CD4-positive, alpha-beta T cell (primary cell): Measurements from ENCODE around the gene TIGD1. TPM values are rescaled to one million over a fixed set of nuclear protein-coding genes. Genes with fewer than 3 reads are reported as not detected.

Experiments
- ATAC-seq: fragments of 200-7000 bp; cut with Tn5 transposase; one replicate; pipeline ENCODE4 v1.10.0; 2022; ENCODE audit warnings: mild to moderate bottlenecking; ENCODE audit not compliant: poor library complexity
- CTCF ChIA-PET: fragments of 350-600 bp; sonication (Branson Sonifier 250); formaldehyde crosslinking; loops from one replicate; lab custom pipeline; 2021; ENCODE audit warnings: antibody characterized with exemption, inconsistent platforms; lab: Charles Lee
- POLR2A ChIA-PET: fragments of 350-600 bp; sonication (Branson Sonifier 250); formaldehyde crosslinking; loops from one replicate; lab custom pipeline; 2021; ENCODE audit warnings: antibody characterized with exemption, inconsistent platforms; lab: Charles Lee
- DNase-seq, 14 experiments: peaks; one replicate each; pipeline ENCODE4 v3.0.0-alpha.2; 2013 to 2020; ENCODE audit warnings: mixed read lengths in 2 of 14
- H3K27ac ChIP-seq, 2 donors: one replicate each; pipeline versions ENCODE4 v1.5.1 to v1.7.0; 2013; ENCODE audit warnings: low read length in 2 of 2, low read depth in 1 of 2, mild to moderate bottlenecking in 1 of 2
- H3K27me3 ChIP-seq, 2 experiments: 1 replicate in 1 of 2; 2 replicates in 1 of 2; pipeline versions ENCODE4 v1.6.1 to v1.7.0; 2013; ENCODE audit warnings: low read length in 2 of 2, control low read depth in 1 of 2, mild to moderate bottlenecking in 1 of 2, moderate library complexity in 1 of 2; ENCODE audit not compliant: insufficient read depth in 2 of 2, control insufficient read depth in 1 of 2
- H3K36me3 ChIP-seq: one replicate; pipeline ENCODE4 v1.6.1; 2013; ENCODE audit warnings: low read length, control low read depth; ENCODE audit not compliant: insufficient read depth
- H3K4me1 ChIP-seq: one replicate; pipeline ENCODE4 v1.6.1; 2013; ENCODE audit warnings: low read length, control low read depth; ENCODE audit not compliant: insufficient read depth
- H3K4me3 ChIP-seq: one replicate; pipeline ENCODE4 v1.5.1; 2013; ENCODE audit warnings: mild to moderate bottlenecking, low read length, moderate library complexity
- H3K9me3 ChIP-seq, 2 experiments: 1 replicate in 1 of 2; 2 replicates in 1 of 2; pipeline versions ENCODE4 v1.6.1 to v1.7.0; 2013; ENCODE audit warnings: low read length in 2 of 2, mild to moderate bottlenecking in 2 of 2, control low read depth in 1 of 2, moderate library complexity in 1 of 2; ENCODE audit not compliant: control insufficient read depth in 1 of 2, insufficient read depth in 1 of 2
- H3K27ac Mint-ChIP-seq: one replicate; pipeline ENCODE4 v1.8.0; 2020; ENCODE audit warnings: mixed read lengths
- H3K27me3 Mint-ChIP-seq: one replicate; pipeline ENCODE4 v1.8.0; 2021; ENCODE audit warnings: mixed read lengths
- H3K36me3 Mint-ChIP-seq: one replicate; pipeline ENCODE4 v1.8.0; 2021; ENCODE audit warnings: low read depth, mixed read lengths
- H3K4me1 Mint-ChIP-seq: one replicate; pipeline ENCODE4 v1.8.0; 2021; ENCODE audit warnings: low read depth, mixed read lengths
- H3K4me3 Mint-ChIP-seq: one replicate; pipeline ENCODE4 v1.8.0; 2020; ENCODE audit warnings: mild to moderate bottlenecking, mixed read lengths
- H3K9me3 Mint-ChIP-seq: one replicate; pipeline ENCODE4 v1.8.0; 2020; ENCODE audit warnings: mixed read lengths
- CTCF ChIP-seq: fragments of 200-600 bp; IDR thresholded peaks from one replicate; pipeline ENCODE4 v1.8.0; 2022; ENCODE audit warnings: antibody characterized with exemption, mild to moderate bottlenecking
- intact Hi-C, 2 experiments: fragments of 100-400 bp; cut with DNase I in 1 of 2; cut with micrococcal nuclease in 1 of 2; formaldehyde crosslinking; loops; one replicate each; pipeline versions ENCODE4 v1.15.1 to v1.9.0; 2023 to 2025; cut with DNase I, micrococcal nuclease
- total RNA-seq, 174 experiments: library from RNA in 2 of 174; stranded (reverse) in 2 of 174; gene quantifications; one replicate each; pipeline ENCODE4 v1.2.3 and lab custom pipeline; 2021 to 2026

The TIGD1 gene
- total RNA-seq, 2 experiments from 2014 or later = 22.1 to 22.2 TPM

GRCh38 chr2:232501331-232501771 is 49.0 kb downstream of the TIGD1 start:
- Mint-ChIP-seq H3K9me3 (no peaks in the 10 kb centered on the region), H3K27ac (no peak overlapping the region), H3K36me3 (no peaks in the 10 kb centered on the region), H3K4me3 (no peak overlapping the region), H3K27me3 (peaks cover 66% of the 10 kb centered on the region), H3K4me1 (peaks cover 13% of the 10 kb centered on the region)
- Histone ChIP-seq H3K9me3 (peaks cover 0 to 4% of the 10 kb centered on the region in 2 experiments), H3K27ac (no peak overlapping the region), H3K27me3 (peaks cover 28 to 42% of the 10 kb centered on the region in 2 experiments), H3K36me3 (no peaks in the 10 kb centered on the region), H3K4me1 (peaks cover 12% of the 10 kb centered on the region), H3K4me3 (no peak overlapping the region)
- ATAC-seq = no peak
- ChIA-PET POLR2A (no interaction called here), CTCF (no interaction called here)
- intact Hi-C loops = no loop called here
- no peak for TF ChIP-seq CTCF
- DNase-seq = no peak

- DNase-seq (no peak), ATAC-seq (no peak)
- intact Hi-C loops = no loop called here
- no peak overlapping the region for H3K27ac Mint-ChIP-seq
- H3K27me3 ChIP-seq = peaks cover 16 to 18% of the 10 kb centered on the region in 2 experiments
- no peaks in the 10 kb centered on the region for H3K36me3 Mint-ChIP-seq
- H3K4me3 ChIP-seq = no peak overlapping the region
- ChIA-PET CTCF (no interaction called here), POLR2A (no interaction called here)
- peaks cover 9% of the 10 kb centered on the region for H3K4me1 Mint-ChIP-seq
- peaks cover 8% of the 10 kb centered on the region for H3K4me1 ChIP-seq
- TF ChIP-seq CTCF = no peak
- no peaks in the 10 kb centered on the region for H3K9me3 ChIP-seq
- H3K9me3 Mint-ChIP-seq = no peaks in the 10 kb centered on the region
- no peak overlapping the region for H3K27ac ChIP-seq
- no peaks in the 10 kb centered on the region for H3K36me3 ChIP-seq
- no peak overlapping the region for H3K4me3 Mint-ChIP-seq
- peaks cover 42% of the 10 kb centered on the region for H3K27me3 Mint-ChIP-seq
Observed at GRCh38 chr2:232498452-232498851, 51.9 kb downstream of the TIGD1 start.

Other genes starting within 250 kb of the TIGD1 start
- gene ALPP, start 171.8 kb downstream of the TIGD1 start, total RNA-seq = not detected
- not detected for gene ALPG, start 143.7 kb downstream of the TIGD1 start, total RNA-seq
- not detected for gene ALPI, start 94.4 kb downstream of the TIGD1 start, total RNA-seq
- not detected for gene ECEL1, start 62.7 kb downstream of the TIGD1 start, total RNA-seq
- gene PRSS56, start 30.2 kb downstream of the TIGD1 start, total RNA-seq = not detected
- not detected for gene CHRND, start 24.4 kb downstream of the TIGD1 start, total RNA-seq
- gene CHRNG, start 10.9 kb downstream of the TIGD1 start, total RNA-seq = not detected
- 10 to 100 TPM; 45.9 to 46.0 TPM for gene EIF4E2, start 132 bp upstream of the TIGD1 start, total RNA-seq
- gene EFHD1, start 83.0 kb upstream of the TIGD1 start, total RNA-seq = not detected
- 10 to 100 TPM; 52.5 to 55.5 TPM for gene GIGYF2, start 146.8 kb upstream of the TIGD1 start, total RNA-seq
- not detected for gene KCNJ13, start 226.0 kb upstream of the TIGD1 start, total RNA-seq